ENCODE results near the gene ADH4. TPM values are rescaled to one million over a fixed set of nuclear protein-coding genes. Genes with fewer than 3 reads are reported as not detected.

Gene ADH4
- total and polyA plus RNA-seq, 10 of the 15 experiments (the other 5 are each of a cell fraction or from before 2014, with no cell fraction given) = not detected

DNA sequence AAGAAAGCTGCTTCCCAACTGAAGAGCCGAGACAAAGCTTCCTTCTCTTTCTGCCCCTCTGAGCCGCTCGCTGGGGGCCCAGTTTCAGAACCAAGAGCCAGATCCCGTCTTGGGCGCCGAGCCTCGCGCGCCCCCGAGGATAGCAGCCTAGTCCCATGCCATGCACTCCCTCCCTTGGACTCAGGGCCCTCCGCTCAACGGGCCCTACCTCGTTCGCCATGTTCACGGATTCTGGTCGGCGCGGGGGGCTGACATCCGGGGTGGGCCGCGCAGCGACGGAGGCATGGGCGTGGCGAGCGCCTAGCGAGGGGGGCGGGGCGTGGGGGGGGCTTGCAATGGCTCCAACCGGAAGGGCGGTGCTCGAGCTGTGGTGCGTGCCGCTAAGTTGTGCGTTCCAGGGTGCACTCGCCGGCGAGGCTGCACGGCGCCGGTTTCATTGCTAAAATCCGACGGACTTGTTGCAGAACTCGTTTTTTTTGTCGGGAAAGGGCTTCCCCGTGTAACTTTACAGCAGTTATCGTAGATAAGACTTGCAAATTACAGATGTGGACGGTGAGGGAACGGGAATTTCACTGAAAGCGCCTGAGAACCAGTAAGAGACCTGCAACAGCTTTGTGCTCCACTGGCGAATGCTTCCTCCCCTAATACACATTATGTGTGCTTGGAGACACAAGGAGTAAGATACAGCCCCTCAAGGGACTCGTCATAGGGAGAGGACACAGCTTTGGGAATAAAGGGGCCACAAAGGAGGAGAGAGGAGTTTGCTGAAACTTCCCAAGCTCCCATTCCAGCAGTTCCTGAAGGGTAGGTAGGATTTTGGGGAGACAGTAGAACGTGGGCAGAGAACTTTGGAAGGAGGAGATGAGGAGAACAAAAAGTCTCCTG is 55.4 kb downstream of the ADH4 start, which contains the start of gene ADH5 (continued):
- TF ChIP-seq, protein P1, sequence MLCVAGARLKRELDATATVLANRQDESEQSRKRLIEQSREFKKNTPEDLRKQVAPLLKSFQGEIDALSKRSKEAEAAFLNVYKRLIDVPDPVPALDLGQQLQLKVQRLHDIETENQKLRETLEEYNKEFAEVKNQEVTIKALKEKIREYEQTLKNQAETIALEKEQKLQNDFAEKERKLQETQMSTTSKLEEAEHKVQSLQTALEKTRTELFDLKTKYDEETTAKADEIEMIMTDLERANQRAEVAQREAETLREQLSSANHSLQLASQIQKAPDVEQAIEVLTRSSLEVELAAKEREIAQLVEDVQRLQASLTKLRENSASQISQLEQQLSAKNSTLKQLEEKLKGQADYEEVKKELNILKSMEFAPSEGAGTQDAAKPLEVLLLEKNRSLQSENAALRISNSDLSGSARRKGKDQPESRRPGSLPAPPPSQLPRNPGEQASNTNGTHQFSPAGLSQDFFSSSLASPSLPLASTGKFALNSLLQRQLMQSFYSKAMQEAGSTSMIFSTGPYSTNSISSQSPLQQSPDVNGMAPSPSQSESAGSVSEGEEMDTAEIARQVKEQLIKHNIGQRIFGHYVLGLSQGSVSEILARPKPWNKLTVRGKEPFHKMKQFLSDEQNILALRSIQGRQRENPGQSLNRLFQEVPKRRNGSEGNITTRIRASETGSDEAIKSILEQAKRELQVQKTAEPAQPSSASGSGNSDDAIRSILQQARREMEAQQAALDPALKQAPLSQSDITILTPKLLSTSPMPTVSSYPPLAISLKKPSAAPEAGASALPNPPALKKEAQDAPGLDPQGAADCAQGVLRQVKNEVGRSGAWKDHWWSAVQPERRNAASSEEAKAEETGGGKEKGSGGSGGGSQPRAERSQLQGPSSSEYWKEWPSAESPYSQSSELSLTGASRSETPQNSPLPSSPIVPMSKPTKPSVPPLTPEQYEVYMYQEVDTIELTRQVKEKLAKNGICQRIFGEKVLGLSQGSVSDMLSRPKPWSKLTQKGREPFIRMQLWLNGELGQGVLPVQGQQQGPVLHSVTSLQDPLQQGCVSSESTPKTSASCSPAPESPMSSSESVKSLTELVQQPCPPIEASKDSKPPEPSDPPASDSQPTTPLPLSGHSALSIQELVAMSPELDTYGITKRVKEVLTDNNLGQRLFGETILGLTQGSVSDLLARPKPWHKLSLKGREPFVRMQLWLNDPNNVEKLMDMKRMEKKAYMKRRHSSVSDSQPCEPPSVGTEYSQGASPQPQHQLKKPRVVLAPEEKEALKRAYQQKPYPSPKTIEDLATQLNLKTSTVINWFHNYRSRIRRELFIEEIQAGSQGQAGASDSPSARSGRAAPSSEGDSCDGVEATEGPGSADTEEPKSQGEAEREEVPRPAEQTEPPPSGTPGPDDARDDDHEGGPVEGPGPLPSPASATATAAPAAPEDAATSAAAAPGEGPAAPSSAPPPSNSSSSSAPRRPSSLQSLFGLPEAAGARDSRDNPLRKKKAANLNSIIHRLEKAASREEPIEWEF (IDR thresholded peaks at IDR 0.05; ENCODE audit: insufficient replicate concordance, low read depth, low read length) = no peak
- TF ChIP-seq, protein P2, sequence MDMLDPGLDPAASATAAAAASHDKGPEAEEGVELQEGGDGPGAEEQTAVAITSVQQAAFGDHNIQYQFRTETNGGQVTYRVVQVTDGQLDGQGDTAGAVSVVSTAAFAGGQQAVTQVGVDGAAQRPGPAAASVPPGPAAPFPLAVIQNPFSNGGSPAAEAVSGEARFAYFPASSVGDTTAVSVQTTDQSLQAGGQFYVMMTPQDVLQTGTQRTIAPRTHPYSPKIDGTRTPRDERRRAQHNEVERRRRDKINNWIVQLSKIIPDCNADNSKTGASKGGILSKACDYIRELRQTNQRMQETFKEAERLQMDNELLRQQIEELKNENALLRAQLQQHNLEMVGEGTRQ (IDR thresholded peaks at IDR 0.05; ENCODE audit: borderline replicate concordance, low read depth, low read length) = no peak
- no peak for TF ChIP-seq MYC (IDR thresholded peaks at IDR 0.05; ENCODE audit: insufficient read depth, insufficient read length, insufficient replicate concordance, low read length, severe bottlenecking)
- no peak for TF ChIP-seq DPF2 (IDR thresholded peaks at IDR 0.05)
- TF ChIP-seq, protein P3, sequence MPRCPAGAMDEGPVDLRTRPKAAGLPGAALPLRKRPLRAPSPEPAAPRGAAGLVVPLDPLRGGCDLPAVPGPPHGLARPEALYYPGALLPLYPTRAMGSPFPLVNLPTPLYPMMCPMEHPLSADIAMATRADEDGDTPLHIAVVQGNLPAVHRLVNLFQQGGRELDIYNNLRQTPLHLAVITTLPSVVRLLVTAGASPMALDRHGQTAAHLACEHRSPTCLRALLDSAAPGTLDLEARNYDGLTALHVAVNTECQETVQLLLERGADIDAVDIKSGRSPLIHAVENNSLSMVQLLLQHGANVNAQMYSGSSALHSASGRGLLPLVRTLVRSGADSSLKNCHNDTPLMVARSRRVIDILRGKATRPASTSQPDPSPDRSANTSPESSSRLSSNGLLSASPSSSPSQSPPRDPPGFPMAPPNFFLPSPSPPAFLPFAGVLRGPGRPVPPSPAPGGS (IDR thresholded peaks at IDR 0.05; ENCODE audit: borderline replicate concordance, insufficient read depth, low read depth, low read length, poor library complexity, severe bottlenecking) = no peak
- peak; percentile 48; the same call in 1 of the 2 replicates for TF ChIP-seq SMAD5 (IDR thresholded peaks at IDR 0.05; ENCODE audit: low read depth)
- TF ChIP-seq SREBF2 (IDR thresholded peaks at IDR 0.05; ENCODE audit: low read length) = no peak
- TF ChIP-seq TBL1XR1 (IDR thresholded peaks at IDR 0.05; ENCODE audit: low read depth, low read length) = peak; percentile 17; the same call in 1 of the 2 replicates
- TF ChIP-seq ASH2L (IDR thresholded peaks at IDR 0.05; ENCODE audit: borderline replicate concordance, low read depth) = no peak
- peak; percentile 93 for TF ChIP-seq POLR2AphosphoS5 (IDR thresholded peaks at IDR 0.05; ENCODE audit: low read length)
- TF ChIP-seq BRCA1 (IDR thresholded peaks at IDR 0.05; ENCODE audit: low read depth, low read length) = no peak
- TF ChIP-seq BCL11A (IDR thresholded peaks at IDR 0.05; ENCODE audit: low read depth, low read length) = no peak
- no peak for TF ChIP-seq EP300 (IDR thresholded peaks at IDR 0.05; ENCODE audit: borderline replicate concordance in 1 of 2, control insufficient read depth in 1 of 2, low read depth in 2 of 2, low read length in 2 of 2)
- TF ChIP-seq, protein P4, sequence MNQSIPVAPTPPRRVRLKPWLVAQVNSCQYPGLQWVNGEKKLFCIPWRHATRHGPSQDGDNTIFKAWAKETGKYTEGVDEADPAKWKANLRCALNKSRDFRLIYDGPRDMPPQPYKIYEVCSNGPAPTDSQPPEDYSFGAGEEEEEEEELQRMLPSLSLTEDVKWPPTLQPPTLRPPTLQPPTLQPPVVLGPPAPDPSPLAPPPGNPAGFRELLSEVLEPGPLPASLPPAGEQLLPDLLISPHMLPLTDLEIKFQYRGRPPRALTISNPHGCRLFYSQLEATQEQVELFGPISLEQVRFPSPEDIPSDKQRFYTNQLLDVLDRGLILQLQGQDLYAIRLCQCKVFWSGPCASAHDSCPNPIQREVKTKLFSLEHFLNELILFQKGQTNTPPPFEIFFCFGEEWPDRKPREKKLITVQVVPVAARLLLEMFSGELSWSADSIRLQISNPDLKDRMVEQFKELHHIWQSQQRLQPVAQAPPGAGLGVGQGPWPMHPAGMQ (IDR thresholded peaks at IDR 0.05; ENCODE audit: borderline replicate concordance) = no peak
- peak; percentile 73 for TF ChIP-seq MXI1 (IDR thresholded peaks at IDR 0.05; ENCODE audit: low read depth, low read length)
